Fibroblast of lung (primary cell): ENCODE measurements around the gene E2F6.

Source experiments
- EZH2 ChIP-seq: IDR thresholded peaks from 2 replicates; pipeline ENCODE4 v1.5.1; 2012; ENCODE audit warnings: low read length, control low read depth, mild to moderate bottlenecking; ENCODE audit errors: missing control alignments
- TF ChIP-seq, protein P1 (sequence below), 2 donors: IDR thresholded peaks in 1 of 2; conservative IDR thresholded peaks in 1 of 2; 1 replicate in 1 of 2; 2 replicates in 1 of 2; pipeline ENCODE4 v1.5.1; 2011 to 2012; ENCODE audit warnings: low read length in 2 of 2, control low read depth in 1 of 2, inconsistent platforms in 1 of 2, low read depth in 1 of 2, mild to moderate bottlenecking in 1 of 2

DNA sequence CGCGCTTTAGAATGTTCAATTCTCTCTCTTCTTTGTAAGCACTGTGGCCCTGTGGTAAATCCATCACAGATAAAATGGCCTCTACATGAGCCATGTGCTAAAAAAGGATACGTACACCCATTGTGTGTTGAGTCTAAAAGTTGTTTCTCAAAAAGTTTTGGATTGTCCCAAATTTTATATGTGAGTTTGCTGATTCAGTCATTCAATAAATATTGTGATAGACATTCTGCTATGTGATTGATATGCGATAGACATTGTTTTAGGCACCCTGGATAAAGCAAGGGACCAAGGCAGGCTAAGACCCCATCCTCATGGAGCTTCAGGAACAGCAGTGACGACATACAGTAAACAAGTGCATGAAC, 53.5 kb downstream of the E2F6 start:
- TF ChIP-seq, protein P1, sequence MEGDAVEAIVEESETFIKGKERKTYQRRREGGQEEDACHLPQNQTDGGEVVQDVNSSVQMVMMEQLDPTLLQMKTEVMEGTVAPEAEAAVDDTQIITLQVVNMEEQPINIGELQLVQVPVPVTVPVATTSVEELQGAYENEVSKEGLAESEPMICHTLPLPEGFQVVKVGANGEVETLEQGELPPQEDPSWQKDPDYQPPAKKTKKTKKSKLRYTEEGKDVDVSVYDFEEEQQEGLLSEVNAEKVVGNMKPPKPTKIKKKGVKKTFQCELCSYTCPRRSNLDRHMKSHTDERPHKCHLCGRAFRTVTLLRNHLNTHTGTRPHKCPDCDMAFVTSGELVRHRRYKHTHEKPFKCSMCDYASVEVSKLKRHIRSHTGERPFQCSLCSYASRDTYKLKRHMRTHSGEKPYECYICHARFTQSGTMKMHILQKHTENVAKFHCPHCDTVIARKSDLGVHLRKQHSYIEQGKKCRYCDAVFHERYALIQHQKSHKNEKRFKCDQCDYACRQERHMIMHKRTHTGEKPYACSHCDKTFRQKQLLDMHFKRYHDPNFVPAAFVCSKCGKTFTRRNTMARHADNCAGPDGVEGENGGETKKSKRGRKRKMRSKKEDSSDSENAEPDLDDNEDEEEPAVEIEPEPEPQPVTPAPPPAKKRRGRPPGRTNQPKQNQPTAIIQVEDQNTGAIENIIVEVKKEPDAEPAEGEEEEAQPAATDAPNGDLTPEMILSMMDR (conservative IDR thresholded peaks at IDR 0.05 in 1 of 2, IDR thresholded peaks at IDR 0.05 in 1 of 2; ENCODE audit: low read depth in 1 of 2, low read length in 2 of 2) = no peak
- TF ChIP-seq EZH2 = no peak
